ENCODE results near the gene CEBPB. TPM values are rescaled to one million over a fixed set of nuclear protein-coding genes. Genes with fewer than 3 reads are reported as not detected.

Gene CEBPB
- total and polyA plus RNA-seq, 11 donors = 14.7 to 122 (median 53.7) TPM

- ATAC-seq (no peak), DNase-seq (no peak)
- H3K36me3 ChIP-seq = no peaks in the 10 kb centered on the region
- H3K4me3 ChIP-seq = no peak overlapping the region
- peaks cover 0 to 5% (median 0%) of the 10 kb centered on the region in 12 donors for H3K9me3 ChIP-seq
- no peak for TF ChIP-seq POLR2A (IDR thresholded peaks at IDR 0.05)
- no peak for TF ChIP-seq CTCF (IDR thresholded peaks at IDR 0.05)
- H3K27ac ChIP-seq = no peak overlapping the region
- 43 to 55% (median 45%) methylated on average over 8 of the region's 8 CpGs for WGBS, 4 donors
- H3K4me1 ChIP-seq = peaks cover 0 to 17% (median 0%) of the 10 kb centered on the region in 12 donors
- H3K27me3 ChIP-seq = no peaks in the 10 kb centered on the region
- intact Hi-C loops (cut with DNase I) = no loop called here
These were observed 24.6 kb downstream of the CEBPB start for GRCh38 chr20:50215101-50215690.

- DNase-seq = peak in 1 of 5 donors; percentile 45
- Histone ChIP-seq H3K27me3 (no peaks in the 10 kb centered on the region), H3K36me3 (no peaks in the 10 kb centered on the region), H3K9me3 (peaks cover 0 to 5% (median 0%) of the 10 kb centered on the region in 12 donors), H3K27ac (no peak overlapping the region), H3K4me3 (no peak overlapping the region), H3K4me1 (peaks cover 0 to 25% (median 0%) of the 10 kb centered on the region in 12 donors)
- no peak for ATAC-seq
- intact Hi-C loops (cut with DNase I) = no loop called here
- TF ChIP-seq POLR2A (IDR thresholded peaks at IDR 0.05) (no peak), CTCF (IDR thresholded peaks at IDR 0.05) (no peak)
- 78 to 86% (median 82%) methylated on average over 5 to 9 of the region's 9 CpGs for WGBS, 4 donors
These were observed 25.3 kb downstream of the CEBPB start for GRCh38 chr20:50215926-50216325.

- no peak for DNase-seq
- TF ChIP-seq CTCF (IDR thresholded peaks at IDR 0.05) (no peak), POLR2A (IDR thresholded peaks at IDR 0.05) (no peak)
- 40 to 59% (median 47%) methylated on average over 3 to 4 of the region's 4 CpGs for WGBS, 4 donors
- Histone ChIP-seq H3K4me3 (no peak overlapping the region), H3K27me3 (no peaks in the 10 kb centered on the region), H3K27ac (no peak overlapping the region), H3K4me1 (peaks cover 0 to 32% (median 0%) of the 10 kb centered on the region in 12 donors), H3K9me3 (peaks cover 0 to 5% (median 0%) of the 10 kb centered on the region in 12 donors), H3K36me3 (no peaks in the 10 kb centered on the region)
- intact Hi-C loops (cut with DNase I) = no loop called here
- ATAC-seq = no peak
These were observed 26.0 kb downstream of the CEBPB start for GRCh38 chr20:50216543-50217206.

GRCh38 chr20:50217207-50217949 lies 26.7 kb downstream of the CEBPB start:
- Histone ChIP-seq H3K4me1 (peaks cover 0 to 39% (median 0%) of the 10 kb centered on the region in 12 donors), H3K36me3 (no peaks in the 10 kb centered on the region), H3K9me3 (peaks cover 0 to 5% (median 0%) of the 10 kb centered on the region in 12 donors), H3K4me3 (no peak overlapping the region), H3K27ac (no peak overlapping the region), H3K27me3 (no peaks in the 10 kb centered on the region)
- DNase-seq (peak in 1 of 5 donors; percentile 55), ATAC-seq (no peak)
- TF ChIP-seq POLR2A (IDR thresholded peaks at IDR 0.05) (no peak), CTCF (IDR thresholded peaks at IDR 0.05) (no peak)
- 90 to 92% (median 91%) methylated on average over 14 of the region's 14 CpGs for WGBS, 4 donors
- intact Hi-C loops (cut with DNase I) = no loop called here

Measured in heart left ventricle (tissue), 16 donors.